Caco-2 (cell line): ENCODE measurements around the gene B3GAT1. TPM values are rescaled to one million over a fixed set of nuclear protein-coding genes. Genes with fewer than 3 reads are reported as not detected.

Source experiments
- BruUV-seq: library from RNA; stranded (reverse); fragments of 400-500 nt; replicated peaks from 2 replicates; lab custom pipeline; 2021; lab: Mats Ljungman, UMichigan
- CTCF ChIA-PET: fragments of 300-600 bp; sonication (Branson Sonifier 250); formaldehyde crosslinking; loops from one replicate; lab custom pipeline; 2022; ENCODE audit warnings: antibody characterized with exemption; lab: Charles Lee
- POLR2A ChIA-PET: fragments of 300-600 bp; sonication (Branson Sonifier 250); formaldehyde crosslinking; loops from one replicate; lab custom pipeline; 2022; ENCODE audit warnings: antibody characterized with exemption; lab: Charles Lee
- DNase-seq, 2 experiments: peaks; one replicate each; pipeline versions ENCODE4 v3.0.0 to v3.0.0-alpha.2; 2020 to 2022
- H3K27me3 ChIP-seq: replicated peaks from 2 replicates; pipeline ENCODE4 v1.6.0; 2011; ENCODE audit warnings: low read length; ENCODE audit not compliant: control insufficient read depth, insufficient read depth
- H3K36me3 ChIP-seq: 2 replicates; pipeline ENCODE4 v1.5.1; 2011; ENCODE audit warnings: low read length; ENCODE audit not compliant: control insufficient read depth, insufficient read depth
- H3K4me1 ChIP-seq: fragments of 250-450 bp; sonication (Bioruptor Pico); 2 replicates; pipeline ENCODE4 v1.5.1; 2020; ENCODE audit warnings: mild to moderate bottlenecking
- H3K4me3 ChIP-seq: 2 replicates; pipeline ENCODE4 v1.5.1; 2011; ENCODE audit warnings: low read depth, mild to moderate bottlenecking, control low read depth, low read length
- H3K9me3 ChIP-seq: fragments of 250-450 bp; sonication (Bioruptor Pico); 2 replicates; pipeline ENCODE4 v1.5.1; 2020; ENCODE audit warnings: mild to moderate bottlenecking, moderate library complexity
- H3K27ac Mint-ChIP-seq: one replicate; pipeline ENCODE4 v1.8.0; 2022; ENCODE audit warnings: mixed read lengths; ENCODE audit not compliant: unreplicated experiment
- H3K27me3 Mint-ChIP-seq: one replicate; pipeline ENCODE4 v1.8.0; 2022; ENCODE audit warnings: mixed read lengths; ENCODE audit not compliant: insufficient read depth, unreplicated experiment
- H3K36me3 Mint-ChIP-seq: one replicate; pipeline ENCODE4 v1.8.0; 2022; ENCODE audit warnings: mild to moderate bottlenecking, mixed read lengths; ENCODE audit not compliant: insufficient read depth, unreplicated experiment
- H3K4me1 Mint-ChIP-seq: one replicate; pipeline ENCODE4 v1.8.0; 2022; ENCODE audit warnings: low read depth, mixed read lengths; ENCODE audit not compliant: unreplicated experiment
- H3K4me3 Mint-ChIP-seq: one replicate; pipeline ENCODE4 v1.8.0; 2022; ENCODE audit warnings: mild to moderate bottlenecking, moderate library complexity, mixed read lengths; ENCODE audit not compliant: unreplicated experiment
- H3K9me3 Mint-ChIP-seq: one replicate; pipeline ENCODE4 v1.8.0; 2022; ENCODE audit warnings: mixed read lengths; ENCODE audit not compliant: unreplicated experiment
- intact Hi-C: fragments of 100-400 bp; cut with micrococcal nuclease; formaldehyde crosslinking; loops from one replicate; pipeline ENCODE4 v1.10.0; 2022; ENCODE audit not compliant: unreplicated experiment
- total RNA-seq: library from RNA; stranded (reverse); gene quantifications from 2 replicates; pipeline ENCODE4 v1.2.3, GENCODE V29; 2022
- TF ChIP-seq, protein P1 (sequence below), 2 experiments: fragments of 200-600 bp in 1 of 2; IDR thresholded peaks; 1 replicate in 1 of 2; 2 replicates in 1 of 2; pipeline versions ENCODE4 v1.5.1 to v1.8.0; 2011 to 2022; ENCODE audit warnings: antibody characterized with exemption in 1 of 2, control low read depth in 1 of 2, inconsistent platforms in 1 of 2, low read depth in 1 of 2, low read length in 1 of 2, mild to moderate bottlenecking in 1 of 2, moderate library complexity in 1 of 2; ENCODE audit not compliant: insufficient read depth in 1 of 2, severe bottlenecking in 1 of 2, unreplicated experiment in 1 of 2

B3GAT1 gene
- total RNA-seq, 1 experiment from 2014 or later: 0.11 TPM

DNA sequence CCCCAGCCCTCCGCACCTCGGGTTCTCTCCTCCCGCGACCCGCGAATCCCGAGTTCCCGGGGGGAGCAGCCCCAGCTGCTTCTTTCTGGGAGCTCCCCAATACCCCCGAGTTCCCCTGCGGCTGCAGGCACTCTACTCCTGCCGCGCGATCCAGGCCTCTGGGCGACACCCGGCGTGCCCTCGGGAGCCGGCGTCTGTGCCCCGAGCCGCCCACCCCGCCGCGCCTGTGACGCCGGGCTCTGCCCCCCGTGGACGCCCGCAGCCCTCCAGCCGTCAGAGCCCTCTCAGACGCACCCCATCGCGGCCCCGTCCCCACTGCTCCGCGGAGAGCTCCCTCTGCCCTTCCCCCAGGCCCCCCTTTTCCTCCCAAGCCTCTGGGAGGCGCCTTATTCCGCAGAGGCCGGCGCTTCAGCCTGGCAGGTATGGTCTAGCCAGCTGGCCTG lies 79.8 kb downstream of the B3GAT1 start:
- BruUV-seq: no TSS peak
- Histone ChIP-seq H3K9me3 (no peaks in the 10 kb centered on the region), H3K4me3 (peak overlapping the region; percentile 90), H3K27me3 (no peaks in the 10 kb centered on the region), H3K36me3 (no peaks in the 10 kb centered on the region), H3K4me1 (peaks cover 11% of the 10 kb centered on the region)
- DNase-seq: peak in 1 of 2 experiments; percentile 66
- peak overlapping the region; percentile 86 for H3K4me3 Mint-ChIP-seq
- peak overlapping the region; percentile 33 for H3K27ac Mint-ChIP-seq
- peaks cover 25% of the 10 kb centered on the region for H3K27me3 Mint-ChIP-seq
- CTCF ChIA-PET: interaction anchor here (1.0 to 1.7 kb wide), 3 partner anchors 9 to 70 kb away, joined by 3 to 7 read pairs (median 5); no protein-coding TSS in a partner anchor
- TF ChIP-seq, protein P1, sequence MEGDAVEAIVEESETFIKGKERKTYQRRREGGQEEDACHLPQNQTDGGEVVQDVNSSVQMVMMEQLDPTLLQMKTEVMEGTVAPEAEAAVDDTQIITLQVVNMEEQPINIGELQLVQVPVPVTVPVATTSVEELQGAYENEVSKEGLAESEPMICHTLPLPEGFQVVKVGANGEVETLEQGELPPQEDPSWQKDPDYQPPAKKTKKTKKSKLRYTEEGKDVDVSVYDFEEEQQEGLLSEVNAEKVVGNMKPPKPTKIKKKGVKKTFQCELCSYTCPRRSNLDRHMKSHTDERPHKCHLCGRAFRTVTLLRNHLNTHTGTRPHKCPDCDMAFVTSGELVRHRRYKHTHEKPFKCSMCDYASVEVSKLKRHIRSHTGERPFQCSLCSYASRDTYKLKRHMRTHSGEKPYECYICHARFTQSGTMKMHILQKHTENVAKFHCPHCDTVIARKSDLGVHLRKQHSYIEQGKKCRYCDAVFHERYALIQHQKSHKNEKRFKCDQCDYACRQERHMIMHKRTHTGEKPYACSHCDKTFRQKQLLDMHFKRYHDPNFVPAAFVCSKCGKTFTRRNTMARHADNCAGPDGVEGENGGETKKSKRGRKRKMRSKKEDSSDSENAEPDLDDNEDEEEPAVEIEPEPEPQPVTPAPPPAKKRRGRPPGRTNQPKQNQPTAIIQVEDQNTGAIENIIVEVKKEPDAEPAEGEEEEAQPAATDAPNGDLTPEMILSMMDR (IDR thresholded peaks at IDR 0.05; ENCODE audit: insufficient read depth in 1 of 2, low read depth in 1 of 2, low read length in 1 of 2, severe bottlenecking in 1 of 2, unreplicated experiment in 1 of 2): peak in 1 of 2 experiments; percentile 54
- no peaks in the 10 kb centered on the region for H3K36me3 Mint-ChIP-seq
- intact Hi-C loops: loop anchor here (5.0 kb wide), 1 partner anchor 80 kb away; the partner anchor contains the start of genes ACAD8 and THYN1
- H3K9me3 Mint-ChIP-seq: no peaks in the 10 kb centered on the region
- peaks cover 30% of the 10 kb centered on the region for H3K4me1 Mint-ChIP-seq
- POLR2A ChIA-PET: no interaction called here

DNA sequence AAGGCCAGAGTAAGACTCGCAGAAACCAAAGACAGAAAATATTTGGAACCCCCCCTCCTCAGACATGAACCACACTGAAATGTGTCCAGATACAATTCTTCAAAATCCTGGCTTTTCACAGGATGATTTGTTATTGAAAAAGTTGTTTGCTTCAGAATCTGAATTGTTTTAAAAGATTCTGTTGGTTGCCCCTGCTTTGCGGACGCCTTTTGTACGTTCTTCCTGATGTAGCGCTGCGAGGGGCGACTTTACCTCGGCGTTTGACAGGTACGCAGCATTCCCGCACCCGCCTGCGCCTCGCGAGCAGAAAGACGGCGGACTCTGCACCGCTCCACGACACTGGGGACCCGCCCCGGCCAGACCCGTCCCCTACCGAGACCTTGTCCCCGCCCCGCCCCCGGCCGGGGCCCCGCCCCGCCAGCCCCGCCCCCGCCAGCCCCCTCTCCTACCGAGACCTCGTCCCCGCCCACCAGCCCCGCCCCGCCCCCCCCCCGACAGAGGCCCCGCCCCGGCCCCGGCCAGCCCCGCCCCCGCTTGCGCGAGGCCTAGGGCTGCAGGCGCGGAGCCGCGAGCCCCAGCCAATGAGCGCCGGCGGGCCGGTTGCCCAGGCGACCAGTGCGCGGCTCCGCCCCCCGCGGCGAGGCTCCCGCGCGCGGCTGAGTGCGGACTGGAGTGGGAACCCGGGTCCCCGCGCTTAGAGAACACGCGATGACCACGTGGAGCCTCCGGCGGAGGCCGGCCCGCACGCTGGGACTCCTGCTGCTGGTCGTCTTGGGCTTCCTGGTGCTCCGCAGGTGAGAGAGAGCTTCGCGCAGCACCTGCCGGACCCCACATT lies 80.5 kb downstream of the B3GAT1 start, which contains the start of gene GLB1L2:
GLB1L2 (plus strand) TSS at position 635 of the 835 bp plus-strand sequence; CDS start at position 709, 74 bp downstream.
- no peaks in the 10 kb centered on the region for H3K36me3 ChIP-seq
- intact Hi-C loops: loop anchor here (2.0 to 5.0 kb wide), 2 partner anchors 59 to 79 kb away; partner anchors contain the start of genes ACAD8 and THYN1
- H3K36me3 Mint-ChIP-seq: no peaks in the 10 kb centered on the region
- ChIA-PET CTCF (interaction anchor here (0.5 to 1.7 kb wide), 4 partner anchors 9 to 70 kb away, joined by 3 to 7 read pairs (median 4); no protein-coding TSS in a partner anchor), POLR2A (no interaction called here)
- TF ChIP-seq, protein P1 (IDR thresholded peaks at IDR 0.05; ENCODE audit: insufficient read depth in 1 of 2, low read depth in 1 of 2, low read length in 1 of 2, severe bottlenecking in 1 of 2, unreplicated experiment in 1 of 2): no peak
- peak; percentile 92 to 94 for DNase-seq
- H3K27me3 Mint-ChIP-seq: peaks cover 27% of the 10 kb centered on the region
- no peaks in the 10 kb centered on the region for H3K9me3 Mint-ChIP-seq
- H3K4me1 Mint-ChIP-seq: peaks cover 30% of the 10 kb centered on the region
- H3K4me3 ChIP-seq: peak within 1 kb of the TSS; percentile 90
- H3K4me1 ChIP-seq: peaks cover 11% of the 10 kb centered on the region
- H3K4me3 Mint-ChIP-seq: peak within 1 kb of the TSS; percentile 86
- H3K27ac Mint-ChIP-seq: peak within 1 kb of the TSS; percentile 33
- BruUV-seq: no TSS peak
- H3K9me3 ChIP-seq: no peaks in the 10 kb centered on the region
- H3K27me3 ChIP-seq: no peaks in the 10 kb centered on the region

- Histone ChIP-seq H3K9me3 (no peaks in the 10 kb centered on the region), H3K4me3 (peak overlapping the region; percentile 45), H3K36me3 (no peaks in the 10 kb centered on the region), H3K27me3 (no peaks in the 10 kb centered on the region), H3K4me1 (peaks cover 11% of the 10 kb centered on the region)
- TF ChIP-seq, protein P1 (IDR thresholded peaks at IDR 0.05; ENCODE audit: insufficient read depth in 1 of 2, low read depth in 1 of 2, low read length in 1 of 2, severe bottlenecking in 1 of 2, unreplicated experiment in 1 of 2): no peak
- POLR2A ChIA-PET: no interaction called here
- Mint-ChIP-seq H3K9me3 (no peaks in the 10 kb centered on the region), H3K4me1 (peaks cover 30% of the 10 kb centered on the region), H3K27me3 (peaks cover 30% of the 10 kb centered on the region), H3K4me3 (peak overlapping the region; percentile 86), H3K27ac (no peak overlapping the region), H3K36me3 (no peaks in the 10 kb centered on the region)
- intact Hi-C loops: loop anchor here (2.0 to 5.0 kb wide), 2 partner anchors 58 to 78 kb away; partner anchors contain the start of genes ACAD8 and THYN1
- CTCF ChIA-PET: interaction anchor here (0.5 kb wide), 1 partner anchor 62 kb away, joined by 3 read pairs; no protein-coding TSS in a partner anchor
- BruUV-seq: no TSS peak
- DNase-seq: peak in 1 of 2 experiments; percentile 34
Observed at GRCh38 chr11:134330611-134331353, 81.3 kb downstream of the B3GAT1 start.
